ENCODE data around the gene CELA1. TPM values are rescaled to one million over a fixed set of nuclear protein-coding genes. Genes with fewer than 3 reads are reported as not detected.
A peak's percentile ranks its signal among the peaks of the same experiment; 100 is the strongest.

Gene CELA1
- total RNA-seq, 1 experiment from 2014 or later: not detected

DNA sequence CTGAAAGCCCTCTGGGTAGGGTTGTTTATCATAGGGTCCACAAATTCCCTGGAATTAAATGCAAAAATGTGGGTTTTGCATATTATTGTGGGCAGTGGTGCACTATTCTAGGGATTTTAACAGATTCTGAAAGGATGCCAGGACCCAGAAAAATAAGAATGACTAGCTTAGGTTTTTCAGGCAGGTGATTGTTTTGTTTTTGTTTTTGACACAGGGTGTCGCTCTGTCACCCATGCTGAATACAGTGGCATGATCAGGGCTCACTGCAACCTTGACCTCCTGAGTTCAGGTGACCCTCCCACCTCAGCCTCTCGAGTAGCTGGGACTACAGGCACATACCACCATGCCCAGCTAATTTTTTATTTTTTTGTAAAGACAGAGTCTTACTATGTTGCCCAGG, 25.5 kb upstream of the CELA1 start:
- H3K27me3 ChIP-seq (replicated peaks; ENCODE audit: insufficient read depth, low read depth, low read length, poor library complexity): no peaks in the 10 kb centered on the region
- H3K4me1 ChIP-seq (ENCODE audit: insufficient read depth, low read length, poor library complexity, severe bottlenecking): peaks cover 2% of the 10 kb centered on the region
- POLR2A ChIA-PET (ENCODE audit: low non-redundant PET): no interaction called here
- no peak overlapping the region for H3K27ac ChIP-seq (ENCODE audit: low read depth, low read length, poor library complexity, severe bottlenecking)
- H3K4me3 ChIP-seq (ENCODE audit: low read depth, low read length, poor library complexity, severe bottlenecking): no peak overlapping the region
- no peaks in the 10 kb centered on the region for H3K9me3 ChIP-seq (ENCODE audit: low read depth, low read length, poor library complexity, severe bottlenecking)
- intact Hi-C loops (cut with micrococcal nuclease; ENCODE audit: unreplicated experiment): no loop called here
- TF ChIP-seq EZH2 (IDR thresholded peaks at IDR 0.05; ENCODE audit: borderline replicate concordance, low read depth, low read length, poor library complexity, severe bottlenecking) (no peak), CTCF (conservative IDR thresholded peaks at IDR 0.05; ENCODE audit: low read depth, low read length) (no peak)
- CTCF ChIA-PET: interaction anchor here (0.6 kb wide), 1 partner anchor 55 kb away, joined by 9 read pairs; no protein-coding TSS in a partner anchor
- no peaks in the 10 kb centered on the region for H3K36me3 ChIP-seq (ENCODE audit: insufficient read depth, low read length, poor library complexity, severe bottlenecking)
- DNase-seq (ENCODE audit: low spot score): no peak
- no TSS peak for BruUV-seq (replicated peaks)

- H3K4me3 ChIP-seq (ENCODE audit: low read depth, low read length, poor library complexity, severe bottlenecking): no peak overlapping the region
- H3K4me1 ChIP-seq (ENCODE audit: insufficient read depth, low read length, poor library complexity, severe bottlenecking): no peaks in the 10 kb centered on the region
Measured at GRCh38 chr12:51371295-51371953, 24.9 kb upstream of the CELA1 start.

GRCh38 chr12:51370667-51371066, 24.2 kb upstream of the CELA1 start:
- no peaks in the 10 kb centered on the region for H3K4me1 ChIP-seq (ENCODE audit: insufficient read depth, low read length, poor library complexity, severe bottlenecking)
- POLR2A ChIA-PET (ENCODE audit: low non-redundant PET): no interaction called here

More at GRCh38 chr12:51371295-51371953, 24.9 kb upstream of the CELA1 start:
- TF ChIP-seq EZH2 (IDR thresholded peaks at IDR 0.05; ENCODE audit: borderline replicate concordance, low read depth, low read length, poor library complexity, severe bottlenecking) (no peak), CTCF (conservative IDR thresholded peaks at IDR 0.05; ENCODE audit: low read depth, low read length) (no peak)
- DNase-seq (ENCODE audit: low spot score): peak; percentile 56
- no TSS peak for BruUV-seq (replicated peaks)
- Histone ChIP-seq H3K27ac (ENCODE audit: low read depth, low read length, poor library complexity, severe bottlenecking) (no peak overlapping the region), H3K27me3 (replicated peaks; ENCODE audit: insufficient read depth, low read depth, low read length, poor library complexity) (no peaks in the 10 kb centered on the region), H3K9me3 (ENCODE audit: low read depth, low read length, poor library complexity, severe bottlenecking) (no peaks in the 10 kb centered on the region), H3K36me3 (ENCODE audit: insufficient read depth, low read length, poor library complexity, severe bottlenecking) (no peaks in the 10 kb centered on the region)
- ChIA-PET POLR2A (ENCODE audit: low non-redundant PET) (no interaction called here), CTCF (no interaction called here)
- intact Hi-C loops (cut with micrococcal nuclease; ENCODE audit: unreplicated experiment): no loop called here

More at GRCh38 chr12:51370667-51371066, 24.2 kb upstream of the CELA1 start:
- Histone ChIP-seq H3K36me3 (ENCODE audit: insufficient read depth, low read length, poor library complexity, severe bottlenecking) (no peaks in the 10 kb centered on the region), H3K9me3 (ENCODE audit: low read depth, low read length, poor library complexity, severe bottlenecking) (no peaks in the 10 kb centered on the region), H3K27me3 (replicated peaks; ENCODE audit: insufficient read depth, low read depth, low read length, poor library complexity) (no peaks in the 10 kb centered on the region), H3K27ac (ENCODE audit: low read depth, low read length, poor library complexity, severe bottlenecking) (no peak overlapping the region), H3K4me3 (ENCODE audit: low read depth, low read length, poor library complexity, severe bottlenecking) (no peak overlapping the region)
- CTCF ChIA-PET: no interaction called here
- no peak for TF ChIP-seq CTCF (conservative IDR thresholded peaks at IDR 0.05; ENCODE audit: low read depth, low read length)
- no peak for TF ChIP-seq EZH2 (IDR thresholded peaks at IDR 0.05; ENCODE audit: borderline replicate concordance, low read depth, low read length, poor library complexity, severe bottlenecking)
- no peak for DNase-seq (ENCODE audit: low spot score)
- BruUV-seq (replicated peaks): no TSS peak
- intact Hi-C loops (cut with micrococcal nuclease; ENCODE audit: unreplicated experiment): no loop called here
